T-helper 1 cell treated with Interleukin-12 subunit alpha and Interleukin-12 subunit beta and Interleukin-4 antibody, amounts not matched to agents 30 μg/mL and 1 μg/mL, for 36 hours (primary cell): ENCODE results near the gene DHDH.

Experiments used
- H3K27ac Mint-ChIP-seq: one replicate; pipeline ENCODE4 v1.8.0; 2021; ENCODE audit warnings: mild to moderate bottlenecking, mixed read lengths
- H3K27me3 Mint-ChIP-seq: one replicate; pipeline ENCODE4 v1.8.0; 2021; ENCODE audit warnings: low read depth, mixed read lengths
- H3K36me3 Mint-ChIP-seq: one replicate; pipeline ENCODE4 v1.8.0; 2021; ENCODE audit warnings: low read depth, mixed read lengths
- H3K4me1 Mint-ChIP-seq: one replicate; pipeline ENCODE4 v1.8.0; 2021; ENCODE audit warnings: low read depth, mixed read lengths
- H3K4me3 Mint-ChIP-seq: one replicate; pipeline ENCODE4 v1.8.0; 2021; ENCODE audit warnings: mild to moderate bottlenecking, moderate library complexity, mixed read lengths
- H3K9me3 Mint-ChIP-seq: one replicate; pipeline ENCODE4 v1.8.0; 2021; ENCODE audit warnings: mixed read lengths

The DHDH gene

DNA sequence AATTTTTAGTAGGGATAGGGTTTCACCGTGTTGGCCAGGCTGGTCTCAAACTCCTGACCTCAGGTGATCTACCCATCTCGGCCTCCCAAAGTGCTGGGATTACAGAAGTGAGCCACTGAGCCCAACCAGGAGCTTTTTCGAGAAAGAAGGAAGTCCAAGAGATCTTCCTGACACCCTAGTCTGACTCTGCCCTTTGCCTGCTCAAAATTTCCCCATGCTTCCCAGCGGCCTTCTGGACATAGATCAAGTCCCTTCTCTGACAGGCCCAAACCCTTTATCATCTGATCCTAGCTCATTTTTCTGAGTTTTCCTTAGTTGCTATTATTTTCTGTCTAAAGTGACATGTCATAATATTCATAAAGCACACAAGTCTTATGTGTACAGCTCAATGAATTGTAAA, 19.6 kb downstream of the DHDH start:
- Mint-ChIP-seq H3K9me3 (no peaks in the 10 kb centered on the region), H3K27ac (no peak overlapping the region), H3K36me3 (peaks cover 20% of the 10 kb centered on the region), H3K27me3 (no peaks in the 10 kb centered on the region), H3K4me1 (peaks cover 14% of the 10 kb centered on the region), H3K4me3 (no peak overlapping the region)

DNA sequence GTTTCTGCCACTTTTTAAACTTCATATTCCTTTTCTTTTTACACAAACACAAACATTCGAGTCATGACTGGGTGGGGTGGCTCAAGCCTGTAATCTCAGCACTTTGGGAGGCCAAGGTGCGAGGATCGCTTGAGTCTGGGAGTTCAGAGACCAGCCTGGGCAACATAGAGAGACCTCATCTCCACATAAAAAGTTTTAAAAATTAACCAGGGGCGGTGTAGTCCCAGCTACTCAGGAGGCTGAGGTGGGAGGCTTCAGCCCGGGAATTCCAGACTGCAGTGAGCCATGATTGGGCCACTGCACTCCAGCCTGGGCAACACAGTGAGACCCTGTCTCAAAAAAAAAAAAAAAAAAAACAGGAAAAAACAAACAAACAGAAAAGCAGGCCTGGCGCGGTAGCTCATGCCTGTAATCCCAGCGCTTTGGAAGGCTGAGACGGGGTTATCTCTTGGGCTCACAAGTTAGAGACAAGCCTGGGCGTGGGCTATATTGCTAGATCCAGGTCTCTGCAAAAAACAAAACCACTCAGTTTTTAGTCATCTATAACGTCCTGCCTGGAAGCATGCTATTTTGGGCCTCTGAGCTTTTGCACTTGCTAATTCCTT, 20.6 kb downstream of the DHDH start:
- H3K4me1 Mint-ChIP-seq, result peaks cover 18% of the 10 kb centered on the region
- peaks cover 26% of the 10 kb centered on the region for H3K36me3 Mint-ChIP-seq
- peak overlapping the region; percentile 89 for H3K4me3 Mint-ChIP-seq
- no peaks in the 10 kb centered on the region for H3K9me3 Mint-ChIP-seq
- peak overlapping the region; percentile 91 for H3K27ac Mint-ChIP-seq
- H3K27me3 Mint-ChIP-seq, result no peaks in the 10 kb centered on the region

DNA sequence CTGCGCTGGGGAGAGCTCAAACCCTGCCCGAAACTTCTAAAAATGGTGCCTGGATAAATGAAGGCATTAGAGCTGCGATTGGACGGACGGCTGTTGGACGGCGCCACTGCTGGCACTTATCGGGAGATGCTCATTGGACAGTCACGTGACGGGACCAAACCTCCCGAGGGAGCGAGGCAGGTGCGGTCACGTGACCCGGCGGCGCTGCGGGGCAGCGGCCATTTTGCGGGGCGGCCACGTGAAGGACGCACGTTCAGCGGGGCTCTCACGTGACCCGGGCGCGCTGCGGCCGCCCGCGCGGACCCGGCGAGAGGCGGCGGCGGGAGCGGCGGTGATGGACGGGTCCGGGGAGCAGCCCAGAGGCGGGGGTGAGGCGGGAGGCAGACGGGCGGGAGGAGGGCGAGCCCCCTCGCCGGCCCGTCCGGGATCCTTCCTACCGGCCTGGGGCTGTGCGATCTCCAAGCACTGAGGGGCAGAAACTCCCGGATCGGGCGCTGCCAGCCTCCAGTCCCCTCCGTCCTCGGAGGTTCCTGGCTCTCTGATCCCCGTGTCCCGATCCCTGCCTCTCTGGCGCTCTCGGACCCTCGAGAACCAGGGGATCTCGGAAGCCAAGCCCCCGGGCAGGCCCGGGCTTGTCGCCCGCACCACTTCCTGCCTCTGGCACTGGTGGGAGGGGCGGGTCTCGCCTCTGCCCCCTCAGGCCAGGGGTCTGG, 21.3 kb downstream of the DHDH start, which contains the start of gene BAX:
Gene BAX, plus strand, starts transcription at position 281 of the 713 bp plus-strand sequence. Its CDS starts 54 bp downstream, at position 335.
- Mint-ChIP-seq H3K36me3 (peaks cover 26% of the 10 kb centered on the region), H3K9me3 (no peaks in the 10 kb centered on the region), H3K4me1 (peaks cover 21% of the 10 kb centered on the region), H3K4me3 (peak within 1 kb of the TSS; percentile 93), H3K27ac (peak within 1 kb of the TSS; percentile 91), H3K27me3 (no peaks in the 10 kb centered on the region)

DNA sequence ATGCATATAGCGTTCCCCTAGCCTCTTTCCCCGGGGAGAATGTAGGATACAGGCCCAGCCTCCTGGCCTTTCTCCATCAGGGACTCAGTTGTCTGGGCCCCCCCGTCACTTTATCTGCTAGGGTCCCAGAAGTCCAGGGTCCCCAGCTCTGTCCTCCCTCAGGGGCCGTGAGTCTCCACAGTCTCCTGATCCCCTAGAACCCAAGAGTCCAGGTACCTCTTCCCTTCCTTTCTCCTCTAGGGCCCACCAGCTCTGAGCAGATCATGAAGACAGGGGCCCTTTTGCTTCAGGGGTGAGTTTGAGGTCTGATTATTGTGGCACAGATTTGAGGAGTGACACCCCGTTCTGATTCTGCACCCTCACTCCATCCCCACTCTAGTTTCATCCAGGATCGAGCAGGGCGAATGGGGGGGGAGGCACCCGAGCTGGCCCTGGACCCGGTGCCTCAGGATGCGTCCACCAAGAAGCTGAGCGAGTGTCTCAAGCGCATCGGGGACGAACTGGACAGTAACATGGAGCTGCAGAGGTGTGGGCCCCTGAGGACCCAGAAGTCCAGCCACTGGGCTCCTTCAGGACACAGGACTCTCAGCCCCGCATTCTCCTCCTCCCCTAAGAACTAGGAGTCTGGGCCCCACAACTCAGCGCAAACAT, 21.9 kb downstream of the DHDH start:
- peak overlapping the region; percentile 93 for H3K4me3 Mint-ChIP-seq

DNA sequence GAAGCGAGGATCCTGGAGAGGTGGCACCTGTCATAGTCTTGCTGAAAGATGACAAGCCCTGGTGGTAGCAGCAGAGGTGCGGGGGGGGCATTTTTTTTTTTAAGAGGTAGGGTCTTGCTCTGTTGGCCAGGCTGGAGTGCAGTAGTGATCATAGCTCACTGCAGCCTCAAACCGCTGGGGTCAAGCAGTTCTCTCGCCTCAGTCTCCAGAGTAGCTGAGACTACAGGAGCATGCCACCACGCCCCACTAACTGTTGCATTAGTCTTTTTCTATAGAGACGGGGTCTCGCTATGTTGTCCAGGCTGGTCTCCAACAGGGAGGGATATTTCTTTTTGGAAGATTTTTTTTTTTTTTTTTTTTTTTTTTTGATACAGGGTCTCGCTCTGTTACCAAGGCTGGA, 24.5 kb downstream of the DHDH start:
- Mint-ChIP-seq H3K36me3 (peaks cover 38% of the 10 kb centered on the region), H3K27ac (peak overlapping the region; percentile 39), H3K4me1 (peaks cover 32% of the 10 kb centered on the region), H3K27me3 (no peaks in the 10 kb centered on the region), H3K9me3 (no peaks in the 10 kb centered on the region), H3K4me3 (peak overlapping the region; percentile 17)

More for the DNA sequence above, 21.9 kb downstream of the DHDH start:
- no peaks in the 10 kb centered on the region for H3K9me3 Mint-ChIP-seq
- peaks cover 28% of the 10 kb centered on the region for H3K36me3 Mint-ChIP-seq
- peaks cover 23% of the 10 kb centered on the region for H3K4me1 Mint-ChIP-seq
- no peaks in the 10 kb centered on the region for H3K27me3 Mint-ChIP-seq
- peak overlapping the region; percentile 87 for H3K27ac Mint-ChIP-seq

DNA sequence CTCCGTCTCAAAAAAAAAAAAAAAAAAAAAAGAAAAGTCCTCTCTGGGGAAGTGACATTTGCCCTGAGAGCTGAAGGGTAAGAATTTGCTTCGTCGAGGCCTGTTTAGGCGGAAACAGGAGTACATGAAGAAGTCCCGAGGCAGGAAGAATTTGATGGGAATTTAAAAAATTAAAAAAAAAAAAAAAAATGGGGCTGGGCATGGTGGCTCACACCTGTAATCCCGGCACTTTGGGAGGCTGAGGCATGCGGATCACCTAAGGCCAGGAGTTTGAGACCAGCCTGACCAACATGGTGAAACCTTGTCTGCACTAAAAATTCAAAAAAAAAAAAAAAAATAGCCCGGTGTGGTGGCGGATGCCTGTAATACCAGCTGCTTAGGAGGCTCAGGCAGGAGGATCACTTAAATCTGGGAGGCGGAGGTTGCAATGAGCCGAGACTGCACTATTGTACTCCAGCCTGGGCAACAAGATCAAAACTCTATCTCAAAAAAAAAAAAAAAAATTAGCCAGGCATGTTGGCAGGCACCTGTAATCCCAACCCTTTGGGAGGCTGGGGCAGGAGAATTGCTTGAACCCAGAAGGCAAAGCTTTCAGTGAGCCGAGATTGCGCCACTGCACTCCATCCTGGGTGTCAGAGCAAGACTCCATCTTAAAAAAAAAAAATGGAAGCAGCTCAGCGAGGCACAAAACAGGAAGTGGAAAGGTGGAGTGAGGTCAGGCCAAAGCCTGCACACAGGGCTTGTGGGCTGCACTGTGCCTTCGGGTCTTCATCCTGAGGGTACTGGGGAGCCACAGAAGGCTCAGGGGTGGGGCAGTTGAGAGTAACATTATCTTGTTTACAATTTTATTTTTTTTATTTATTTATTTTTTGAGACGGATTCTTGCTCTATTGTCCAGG, 26.1 kb downstream of the DHDH start:
- Mint-ChIP-seq H3K36me3 (peaks cover 38% of the 10 kb centered on the region), H3K9me3 (no peaks in the 10 kb centered on the region), H3K27ac (peak overlapping the region; percentile 49), H3K27me3 (no peaks in the 10 kb centered on the region), H3K4me3 (no peak overlapping the region), H3K4me1 (peaks cover 41% of the 10 kb centered on the region)

DNA sequence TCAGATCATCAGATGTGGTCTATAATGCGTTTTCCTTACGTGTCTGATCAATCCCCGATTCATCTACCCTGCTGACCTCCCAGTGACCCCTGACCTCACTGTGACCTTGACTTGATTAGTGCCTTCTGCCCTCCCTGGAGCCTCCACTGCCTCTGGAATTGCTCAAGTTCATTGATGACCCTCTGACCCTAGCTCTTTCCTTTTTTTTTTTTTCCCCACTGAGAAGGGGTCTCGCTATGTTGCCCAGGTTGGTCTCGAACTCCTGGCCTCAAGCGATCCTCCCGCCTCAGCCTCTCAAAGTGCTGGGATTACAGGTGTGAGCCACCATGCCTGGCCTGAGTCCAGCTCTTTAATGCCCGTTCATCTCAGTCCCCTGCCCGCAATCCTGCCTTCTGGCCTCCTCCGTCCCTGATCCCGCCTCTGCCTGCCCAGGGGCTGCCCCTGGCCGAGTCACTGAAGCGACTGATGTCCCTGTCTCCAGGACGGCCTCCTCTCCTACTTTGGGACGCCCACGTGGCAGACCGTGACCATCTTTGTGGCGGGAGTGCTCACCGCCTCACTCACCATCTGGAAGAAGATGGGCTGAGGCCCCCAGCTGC, 27.7 kb downstream of the DHDH start:
- Mint-ChIP-seq H3K4me3 (no peak overlapping the region), H3K27me3 (no peaks in the 10 kb centered on the region), H3K36me3 (peaks cover 41% of the 10 kb centered on the region), H3K4me1 (peaks cover 46% of the 10 kb centered on the region), H3K9me3 (no peaks in the 10 kb centered on the region), H3K27ac (peak overlapping the region; percentile 74)

DNA sequence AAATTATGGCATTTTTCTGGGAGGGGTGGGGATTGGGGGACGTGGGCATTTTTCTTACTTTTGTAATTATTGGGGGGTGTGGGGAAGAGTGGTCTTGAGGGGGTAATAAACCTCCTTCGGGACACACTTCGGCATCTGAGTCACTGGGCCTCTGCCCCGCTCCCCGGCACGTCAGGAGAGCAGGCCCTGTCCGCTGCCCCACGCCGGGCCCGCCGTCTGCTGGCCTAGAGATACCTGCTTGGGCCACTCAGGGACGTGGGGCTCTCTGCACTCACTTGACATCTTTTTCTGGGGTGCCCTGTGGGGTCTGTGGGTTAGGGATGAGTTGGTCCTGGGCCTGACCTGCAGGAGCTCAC, 28.2 kb downstream of the DHDH start:
- no peaks in the 10 kb centered on the region for H3K9me3 Mint-ChIP-seq

GRCh38 chr19:48962029-48962848, 28.7 kb downstream of the DHDH start:
- Mint-ChIP-seq H3K4me3 (peak overlapping the region; percentile 59), H3K27ac (peak overlapping the region; percentile 96), H3K27me3 (no peaks in the 10 kb centered on the region), H3K36me3 (peaks cover 41% of the 10 kb centered on the region), H3K9me3 (no peaks in the 10 kb centered on the region), H3K4me1 (peaks cover 45% of the 10 kb centered on the region)

More for the DNA sequence above, 28.2 kb downstream of the DHDH start:
- H3K4me1 Mint-ChIP-seq, result peaks cover 47% of the 10 kb centered on the region
- H3K27me3 Mint-ChIP-seq, result no peaks in the 10 kb centered on the region
- H3K27ac Mint-ChIP-seq, result peak overlapping the region; percentile 96
- peaks cover 43% of the 10 kb centered on the region for H3K36me3 Mint-ChIP-seq
- peak overlapping the region; percentile 43 for H3K4me3 Mint-ChIP-seq

DNA sequence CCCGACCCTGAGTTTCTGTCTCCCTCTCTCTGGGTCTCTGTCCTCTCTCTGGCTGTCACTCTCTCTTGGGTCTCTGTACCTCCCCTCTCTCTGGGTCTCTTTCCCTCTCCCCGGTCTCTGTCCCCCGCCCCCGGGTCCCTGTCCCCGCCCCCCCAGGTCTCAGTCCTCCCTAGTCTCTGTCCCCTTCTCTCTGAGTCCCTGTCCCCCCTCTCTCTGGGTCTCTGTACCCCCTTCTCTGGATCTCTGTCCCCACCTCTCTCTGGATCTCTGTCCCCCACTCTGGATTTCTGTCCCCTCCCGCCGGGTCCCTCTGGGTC, 29.3 kb downstream of the DHDH start:
- Mint-ChIP-seq H3K4me3 (peak overlapping the region; percentile 98), H3K4me1 (peaks cover 47% of the 10 kb centered on the region), H3K27ac (peak overlapping the region; percentile 96), H3K9me3 (no peaks in the 10 kb centered on the region), H3K36me3 (peaks cover 37% of the 10 kb centered on the region), H3K27me3 (no peaks in the 10 kb centered on the region)

DNA sequence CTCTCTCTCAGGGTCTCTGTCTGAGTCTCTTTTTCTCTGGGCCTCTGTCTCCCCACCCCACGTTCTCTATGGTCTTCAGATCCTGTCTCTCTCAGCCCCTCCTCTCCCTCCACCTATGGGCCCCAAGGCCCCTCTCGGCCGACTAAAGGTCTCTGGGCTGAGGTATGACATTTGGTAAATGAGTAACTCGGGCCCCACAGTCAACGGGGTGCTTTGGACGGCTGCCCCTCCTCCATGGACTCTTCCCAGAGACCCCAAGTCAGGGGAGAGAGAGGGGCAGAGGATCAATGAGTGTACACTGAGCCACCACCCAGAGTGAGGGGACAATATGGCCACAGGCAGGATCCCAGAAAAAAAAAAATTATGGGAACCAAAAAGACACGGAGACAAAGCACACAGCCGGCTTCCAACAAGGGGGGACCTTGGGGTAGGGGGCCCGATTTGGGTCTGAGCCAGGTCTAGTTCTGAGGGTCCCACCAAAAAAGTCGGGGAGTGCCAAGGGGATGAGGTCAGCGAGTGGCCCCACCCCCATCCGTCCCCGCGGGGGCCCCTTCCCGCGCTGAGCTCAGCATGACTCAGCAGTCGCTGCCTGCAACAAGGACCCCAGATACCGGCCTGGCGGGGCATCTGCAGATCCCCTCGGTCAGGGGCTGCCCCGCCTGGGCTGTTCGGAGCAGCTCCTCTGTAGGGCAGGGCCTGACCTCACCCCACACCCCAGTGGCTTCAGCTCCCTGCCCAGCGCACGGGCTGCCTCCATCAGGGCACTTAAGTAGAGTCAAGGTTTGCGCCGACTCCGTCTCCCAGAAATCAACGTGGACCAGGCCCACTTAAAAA, 30.1 kb downstream of the DHDH start:
- H3K4me3 Mint-ChIP-seq, result peak overlapping the region; percentile 98
- peaks cover 47% of the 10 kb centered on the region for H3K4me1 Mint-ChIP-seq
- peaks cover 36% of the 10 kb centered on the region for H3K36me3 Mint-ChIP-seq
- no peaks in the 10 kb centered on the region for H3K9me3 Mint-ChIP-seq
- no peaks in the 10 kb centered on the region for H3K27me3 Mint-ChIP-seq
- H3K27ac Mint-ChIP-seq, result peak overlapping the region; percentile 96

DNA sequence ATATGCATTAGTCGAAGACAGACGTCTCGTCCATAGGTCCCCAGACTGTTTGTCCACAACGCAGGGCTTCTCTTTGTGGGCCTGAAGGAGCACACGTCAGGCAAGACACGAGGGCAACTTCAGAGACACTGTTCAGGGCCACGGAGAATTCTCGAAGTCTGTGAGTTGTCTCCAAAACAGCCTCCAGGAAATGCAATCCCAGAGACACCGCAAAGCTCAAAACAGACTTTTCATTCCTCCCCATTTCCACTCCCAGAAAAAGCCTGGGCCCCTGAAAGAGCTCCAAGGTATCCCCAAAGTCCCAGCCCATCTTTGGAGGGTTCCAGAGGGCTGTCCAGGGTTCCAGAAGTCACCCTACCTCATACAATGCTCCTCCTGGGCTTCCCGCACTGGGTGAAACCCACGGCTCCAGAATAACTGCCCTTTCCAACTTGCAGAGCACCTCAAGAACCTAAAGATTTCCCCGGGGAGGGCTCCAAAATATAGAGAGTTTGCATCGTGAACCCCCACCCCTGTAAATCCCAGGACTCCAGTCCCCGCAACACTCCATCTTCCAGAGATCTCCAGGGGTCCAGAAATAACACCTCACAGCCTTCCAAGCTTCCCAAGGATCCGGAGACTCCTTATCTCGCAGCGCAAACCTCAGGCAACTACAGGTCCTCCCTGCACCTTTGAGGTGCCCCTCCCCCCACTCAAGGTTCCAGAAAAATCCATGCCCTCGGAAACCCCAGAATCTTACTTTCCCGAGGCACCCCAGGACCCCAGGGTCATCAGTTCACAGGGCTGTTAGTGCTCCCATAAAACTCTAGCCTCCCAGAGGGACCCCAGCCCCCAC, 30.9 kb downstream of the DHDH start:
- no peaks in the 10 kb centered on the region for H3K27me3 Mint-ChIP-seq
- peak overlapping the region; percentile 96 for H3K27ac Mint-ChIP-seq
- peaks cover 43% of the 10 kb centered on the region for H3K4me1 Mint-ChIP-seq
- peak overlapping the region; percentile 98 for H3K4me3 Mint-ChIP-seq
- H3K9me3 Mint-ChIP-seq, result no peaks in the 10 kb centered on the region
- peaks cover 36% of the 10 kb centered on the region for H3K36me3 Mint-ChIP-seq
